SK-MEL-5 (cell line): Measurements from ENCODE around the gene WDR54. TPM values are rescaled to one million over a fixed set of nuclear protein-coding genes. Genes with fewer than 3 reads are reported as not detected.
A peak's percentile ranks its signal among the peaks of the same experiment; 100 is the strongest.
"Not testable (repeated sequence)": the region's sequence is repeated elsewhere in the genome, so short reads cannot be mapped to it uniquely, and the experiment has no call there.

Experiments used
- DNase-seq: peaks from one replicate; pipeline ENCODE4 v3.0.0-alpha.2; 2016; ENCODE audit warnings: low read depth, low spot score
- in situ Hi-C: cut with HindIII; loops from 2 replicates; pipeline ENCODE4 v1.10.0; 2016; ENCODE audit warnings: low sequenced_read_pairs, high pct_unique_total_duplicates, low pct_unique_long_range_greater_than_20kb
- total RNA-seq: library from RNA; depleted of rRNA; stranded (reverse); fragments of >200 nt; shearing (Covaris generic); gene quantifications from 2 replicates; pipeline ENCODE4 v1.2.3, GENCODE V29; 2014; rRNA removed

WDR54 gene
- total RNA-seq, 1 experiment from 2014 or later: 26.9 TPM

GRCh38 chr2:74461187-74462053 is 39.9 kb downstream of the WDR54 start:
- in situ Hi-C loops: no loop called here
- peak; percentile 42 for DNase-seq

GRCh38 chr2:74462054-74462785 is 40.7 kb downstream of the WDR54 start:
- in situ Hi-C loops: no loop called here
- no peak for DNase-seq

GRCh38 chr2:74462786-74463105 is 41.2 kb downstream of the WDR54 start:
- no peak for DNase-seq
- in situ Hi-C loops: no loop called here

- DNase-seq: no peak
- in situ Hi-C loops: no loop called here
These were observed 42.9 kb downstream of the WDR54 start for GRCh38 chr2:74464406-74464805.

- in situ Hi-C loops: not testable (repeated sequence)
These were observed 49.2 kb downstream of the WDR54 start for GRCh38 chr2:74470742-74471141.

GRCh38 chr2:74471332-74472065 is 50.0 kb downstream of the WDR54 start:
- DNase-seq: no peak
- in situ Hi-C loops: no loop called here

More at GRCh38 chr2:74470742-74471141, 49.2 kb downstream of the WDR54 start:
- DNase-seq: not testable (repeated sequence)

- peak; percentile 93 for DNase-seq
- in situ Hi-C loops: no loop called here
These were observed 50.8 kb downstream of the WDR54 start, which contains the start of gene MRPL53 for GRCh38 chr2:74472086-74472944. TSS of gene MRPL53 (minus strand) at chr2:74472680. CDS start at chr2:74472660, 20 bp downstream.

- in situ Hi-C loops: no loop called here
These were observed 51.4 kb downstream of the WDR54 start for GRCh38 chr2:74472945-74473258.

GRCh38 chr2:74474481-74474880 is 53.0 kb downstream of the WDR54 start:
- in situ Hi-C loops: no loop called here
- DNase-seq: no peak

More at GRCh38 chr2:74472945-74473258, 51.4 kb downstream of the WDR54 start:
- DNase-seq: no peak

GRCh38 chr2:74474899-74475298 is 53.4 kb downstream of the WDR54 start:
- DNase-seq: peak; percentile 53
- in situ Hi-C loops: no loop called here

Other genes starting within 250 kb of the WDR54 start
- gene MOB1A, start 242.9 kb upstream of the WDR54 start, total RNA-seq: 118 and 132 TPM in 2 replicates
- gene MTHFD2, start 223.1 kb upstream of the WDR54 start, total RNA-seq: 319 and 361 TPM in 2 replicates
- gene SLC4A5, start 78.3 kb upstream of the WDR54 start, total RNA-seq: 0.29 and 0.63 TPM in 2 replicates
- gene DCTN1, start 41.4 kb upstream of the WDR54 start, total RNA-seq: 136 and 139 TPM in 2 replicates
- gene C2orf81, start 111 bp upstream of the WDR54 start, total RNA-seq: 0.53 and 0.85 TPM in 2 replicates
- 56.1 and 59.5 TPM in 2 replicates for gene RTKN, start 20.2 kb downstream of the WDR54 start, total RNA-seq
- 21.6 and 23.6 TPM in 2 replicates for gene INO80B, start 33.4 kb downstream of the WDR54 start, total RNA-seq
- gene WBP1, start 36.7 kb downstream of the WDR54 start, total RNA-seq: 45.9 and 52.1 TPM in 2 replicates
- gene MOGS, start 43.7 kb downstream of the WDR54 start, total RNA-seq: 68.8 and 73.1 TPM in 2 replicates
- 55.9 and 66.3 TPM in 2 replicates for gene MRPL53, start 51.0 kb downstream of the WDR54 start, total RNA-seq
- gene CCDC142, start 61.3 kb downstream of the WDR54 start, total RNA-seq: 10.9 and 13.9 TPM in 2 replicates
- 16.5 and 17.6 TPM in 2 replicates for gene TTC31, start 61.4 kb downstream of the WDR54 start, total RNA-seq
- 7.7 and 14.9 TPM in 2 replicates for gene LBX2, start 77.9 kb downstream of the WDR54 start, total RNA-seq
- 72.8 and 72.9 TPM in 2 replicates for gene PCGF1, start 86.0 kb downstream of the WDR54 start, total RNA-seq
- 0.16 and 0.55 TPM in 2 replicates for gene TLX2, start 92.7 kb downstream of the WDR54 start, total RNA-seq
- 0.16 and 0.21 TPM in 2 replicates for gene DQX1, start 104.5 kb downstream of the WDR54 start, total RNA-seq
- 366 and 433 TPM in 2 replicates for gene AUP1, start 108.0 kb downstream of the WDR54 start, total RNA-seq
- gene HTRA2, start 108.2 kb downstream of the WDR54 start, total RNA-seq: 99.6 and 106 TPM in 2 replicates
- 29.6 and 30.4 TPM in 2 replicates for gene LOXL3, start 132.2 kb downstream of the WDR54 start, total RNA-seq
- gene DOK1, start 133.0 kb downstream of the WDR54 start, total RNA-seq: 3.5 and 3.9 TPM in 2 replicates
- 0.08 and 0.21 TPM in 2 replicates for gene M1AP, start 226.6 kb downstream of the WDR54 start, total RNA-seq
- 15.1 and 16.3 TPM in 2 replicates for gene SEMA4F, start 232.5 kb downstream of the WDR54 start, total RNA-seq